ENCODE data around the gene PLEKHH2.

- TF ChIP-seq EP300 (IDR thresholded peaks at IDR 0.05): no peak
- TF ChIP-seq CTCF (IDR thresholded peaks at IDR 0.05): no peak
- no peak for TF ChIP-seq POLR2AphosphoS5 (IDR thresholded peaks at IDR 0.05)
- no peak for TF ChIP-seq POLR2A (IDR thresholded peaks at IDR 0.05)
These were observed 44.6 kb upstream of the PLEKHH2 start for GRCh38 chr2:43592443-43592842.

Data from gastroesophageal sphincter (tissue), 3 donors.